Islet of Langerhans (tissue), 1 donor: ENCODE data around the gene RTF1.
"Not testable (repeated sequence)": the region's sequence is repeated elsewhere in the genome, so short reads cannot be mapped to it uniquely, and the experiment has no call there.

Experiments used
- FAIRE-seq: peaks from one replicate; lab custom pipeline; 2011; peaks lifted over from hg19 to GRCh38; lab: Jason Lieb, UNC

RTF1 gene

DNA sequence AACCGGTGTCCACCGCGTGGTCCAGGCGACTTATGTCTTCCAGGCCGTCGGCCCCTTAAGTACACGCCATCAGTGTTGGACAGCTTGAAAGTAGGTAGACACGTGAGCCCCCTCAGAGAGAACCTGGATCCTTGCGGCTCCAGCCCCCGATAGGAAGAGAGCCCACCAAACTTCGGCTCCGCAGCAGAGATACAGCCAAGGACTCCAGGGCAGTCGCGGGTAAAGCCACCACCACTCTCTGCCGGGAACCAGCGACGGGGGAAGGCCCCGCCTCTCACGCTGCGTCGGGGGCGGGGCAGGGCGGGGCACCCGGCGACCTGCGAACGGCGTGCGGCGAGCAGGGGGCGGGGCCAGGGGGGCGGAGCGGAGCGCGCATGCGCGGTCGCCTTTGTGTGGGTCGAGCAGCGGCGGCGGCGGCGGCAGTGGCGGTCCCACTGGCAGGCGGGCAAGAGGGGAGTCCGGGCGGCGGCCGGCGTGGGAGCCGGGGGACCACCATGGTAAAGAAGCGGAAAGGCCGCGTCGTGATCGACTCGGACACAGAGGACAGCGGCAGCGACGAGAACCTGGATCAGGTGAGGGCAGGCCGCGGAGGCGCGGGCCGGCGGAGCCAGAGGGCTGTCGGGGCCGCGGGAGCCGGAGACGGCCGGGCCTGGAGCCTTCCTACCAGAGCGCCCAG is at the start of gene RTF1:
Gene RTF1 (plus strand): TSS at position 354 of the 676 bp plus-strand sequence. CDS start 21 bp downstream, at position 375.
- no peak for FAIRE-seq

DNA sequence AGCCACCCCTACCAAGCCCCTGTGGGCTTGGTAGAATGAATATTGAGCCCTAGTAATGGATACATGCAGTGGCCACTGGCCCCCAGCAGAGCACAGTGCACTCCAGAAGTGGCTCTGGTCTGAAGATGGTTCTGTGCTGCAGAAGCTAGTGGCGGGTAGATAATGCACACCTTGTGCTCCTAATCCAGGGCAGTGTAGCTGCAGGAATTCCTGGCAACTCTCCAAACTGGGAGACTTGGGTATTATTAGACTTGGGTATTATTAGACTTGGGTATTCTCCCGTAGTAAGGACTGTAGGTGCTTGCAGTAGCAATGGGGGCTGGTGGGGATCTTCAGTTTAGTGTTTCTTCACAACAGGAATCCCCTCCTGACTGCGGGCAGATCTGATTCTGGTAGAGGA is 49.5 kb upstream of the RTF1 start:
- no peak for FAIRE-seq

DNA sequence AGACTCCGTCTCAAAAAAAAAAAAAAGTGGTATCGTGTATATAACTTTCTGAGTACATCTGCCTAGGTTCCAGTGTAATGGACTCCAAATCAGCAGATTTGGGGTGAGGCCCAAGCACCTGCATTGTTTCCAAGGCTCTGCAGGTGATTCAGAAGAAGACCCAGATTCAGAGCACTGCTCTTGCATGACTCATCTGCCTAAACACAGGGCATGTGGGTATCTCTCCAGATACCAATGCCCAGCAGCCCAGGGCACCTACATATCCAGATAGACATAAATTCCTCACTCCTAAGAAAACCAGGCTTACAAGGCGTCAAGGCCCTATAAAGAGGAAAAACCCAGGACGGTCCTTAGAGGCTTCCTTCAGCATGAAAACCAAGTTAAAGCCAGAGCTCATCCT is 38.9 kb upstream of the RTF1 start:
- FAIRE-seq: no peak

DNA sequence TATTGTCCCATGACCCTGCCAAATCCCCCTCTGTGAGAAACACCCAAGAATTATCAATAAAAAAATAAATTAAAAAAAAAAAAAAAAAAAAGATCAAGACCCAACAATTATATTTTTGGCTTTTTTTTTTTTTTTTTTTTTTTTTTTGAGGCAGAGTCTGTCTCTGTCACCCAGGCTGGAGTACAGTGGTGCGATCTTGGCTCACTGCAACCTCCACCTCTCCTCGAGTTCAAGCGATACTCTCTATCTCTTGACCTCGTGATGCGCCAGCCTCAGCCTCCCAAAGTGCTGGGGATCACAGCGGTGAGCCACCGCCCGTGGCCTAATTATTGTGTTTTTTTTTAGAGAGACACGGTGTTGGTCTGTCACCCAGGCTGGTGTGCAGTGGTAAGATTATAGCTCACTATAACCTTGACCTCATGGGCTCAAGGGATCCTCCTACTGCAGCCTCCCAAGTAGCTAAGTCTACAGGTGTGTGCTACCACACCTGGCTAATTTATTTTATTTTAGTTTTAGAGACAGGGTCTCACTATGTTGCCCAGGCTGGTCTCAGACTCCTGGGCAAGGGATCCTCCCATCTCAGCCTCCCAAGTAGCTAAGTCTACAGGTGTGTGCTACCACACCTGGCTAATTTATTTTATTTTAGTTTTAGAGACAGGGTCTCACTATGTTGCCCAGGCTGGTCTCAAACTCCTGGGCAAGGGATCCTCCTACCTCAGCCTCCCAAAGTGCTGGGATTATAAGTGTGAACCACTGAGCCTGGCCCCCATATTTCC is 32.7 kb upstream of the RTF1 start:
- not testable (repeated sequence) for FAIRE-seq

DNA sequence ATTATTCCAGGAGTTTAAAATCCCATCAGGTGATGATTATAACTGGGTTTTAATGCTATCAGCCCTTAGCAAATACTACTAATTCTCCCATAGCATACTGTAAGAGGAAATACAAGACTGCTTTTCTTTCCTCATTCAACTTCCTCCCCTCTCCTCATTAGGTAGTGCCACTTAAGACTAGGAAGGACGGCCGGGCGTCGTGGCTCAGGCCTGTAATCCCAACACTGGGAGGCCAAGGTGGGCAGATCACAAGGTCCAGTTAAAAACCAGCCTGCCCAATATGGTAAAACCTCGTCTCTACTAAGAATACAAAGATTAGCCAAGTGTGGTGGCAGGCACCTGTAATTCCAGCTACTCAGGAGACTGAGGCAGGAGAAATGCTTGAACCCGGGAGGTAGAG is 29.2 kb upstream of the RTF1 start:
- no peak for FAIRE-seq

DNA sequence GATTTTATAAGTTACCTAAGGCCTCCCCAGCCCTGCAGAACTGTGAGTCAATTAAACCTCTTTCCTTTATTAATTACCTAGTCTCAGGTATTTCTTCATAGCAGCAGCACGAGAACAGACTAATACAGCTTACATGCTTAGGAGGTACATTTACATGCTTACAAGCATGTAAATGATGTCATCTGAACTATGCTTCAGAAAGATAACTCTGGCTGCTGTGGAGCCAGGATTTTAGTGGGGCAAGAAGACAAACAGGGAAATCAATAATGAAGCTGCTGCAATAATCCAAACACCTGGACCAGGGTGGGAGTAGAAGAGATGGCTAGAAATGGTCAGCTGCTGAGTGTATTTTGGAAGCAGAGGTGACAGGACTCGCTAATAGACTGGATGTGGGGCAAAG is 24.2 kb upstream of the RTF1 start:
- FAIRE-seq: no peak

DNA sequence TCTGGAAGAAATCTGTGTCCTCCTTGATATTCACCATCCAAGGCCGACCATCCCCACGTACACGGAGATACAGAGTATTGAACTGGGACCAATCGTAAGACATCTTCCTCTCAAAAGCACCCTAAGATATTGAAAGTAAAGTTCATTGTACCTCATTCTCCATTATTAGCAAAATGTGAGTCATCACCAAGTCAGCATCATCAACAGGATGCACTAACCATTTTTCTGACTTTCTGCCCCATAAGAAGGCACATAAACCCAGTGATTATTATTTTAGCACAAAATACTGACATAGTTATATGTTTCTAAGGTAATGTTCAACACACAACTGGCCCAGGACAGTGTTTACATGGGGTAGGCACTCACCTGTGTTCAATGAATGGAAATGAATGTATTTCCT is 22.0 kb upstream of the RTF1 start:
- FAIRE-seq: no peak

DNA sequence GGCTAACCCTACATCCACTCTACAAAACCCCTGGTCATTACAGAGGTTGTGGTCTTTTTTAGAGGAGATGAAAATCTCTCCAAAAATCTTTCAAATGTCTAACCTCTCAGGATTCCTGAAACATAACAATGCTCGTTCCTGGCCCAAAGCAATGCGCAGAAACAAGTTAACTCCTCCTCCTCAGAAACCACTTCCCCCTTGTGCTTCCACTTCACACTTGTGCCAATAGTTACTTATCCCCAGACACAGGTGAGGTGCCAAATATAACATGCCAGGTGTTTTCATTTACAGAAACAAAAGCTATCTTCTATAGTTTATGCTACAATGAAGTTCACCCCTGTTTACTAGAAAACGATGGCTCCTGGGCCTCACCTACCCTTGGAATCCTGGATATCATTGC is 20.8 kb upstream of the RTF1 start:
- no peak for FAIRE-seq

DNA sequence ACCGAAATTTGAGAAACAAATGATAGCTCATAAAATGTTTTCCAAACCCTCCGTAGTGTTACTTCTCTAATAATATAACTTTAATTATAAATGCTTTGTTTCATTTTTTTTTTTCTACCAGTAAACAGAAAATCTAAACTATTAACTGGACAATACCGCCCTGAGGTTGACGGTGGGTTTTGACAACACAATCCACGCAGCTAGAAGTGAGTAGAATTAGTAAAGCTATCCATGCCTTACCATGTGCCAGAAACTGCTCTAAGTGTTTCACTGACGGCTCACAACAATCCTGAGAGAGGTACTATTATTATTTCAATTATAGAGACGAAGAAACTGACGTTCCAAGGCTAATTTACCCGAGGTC is 15.0 kb upstream of the RTF1 start:
- no peak for FAIRE-seq

DNA sequence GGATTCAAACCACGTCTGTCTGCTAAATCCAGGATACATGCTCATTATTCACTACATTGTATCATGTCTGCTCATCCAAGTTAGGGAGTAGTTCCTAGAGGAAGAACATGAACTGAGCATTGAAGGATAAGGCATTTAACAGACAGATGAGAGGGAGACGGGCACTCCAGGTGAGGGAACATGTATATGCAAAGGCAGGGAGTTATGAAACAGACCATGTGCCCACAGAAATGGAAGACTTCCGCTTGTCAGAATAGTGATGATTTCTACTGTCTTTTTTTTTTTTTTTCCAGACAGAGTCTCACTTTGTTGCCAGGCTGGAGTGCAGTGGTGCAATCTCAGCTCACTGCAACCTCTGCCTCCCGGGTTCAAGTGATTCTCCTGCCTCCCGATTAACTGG is 9.6 kb upstream of the RTF1 start:
- no peak for FAIRE-seq

DNA sequence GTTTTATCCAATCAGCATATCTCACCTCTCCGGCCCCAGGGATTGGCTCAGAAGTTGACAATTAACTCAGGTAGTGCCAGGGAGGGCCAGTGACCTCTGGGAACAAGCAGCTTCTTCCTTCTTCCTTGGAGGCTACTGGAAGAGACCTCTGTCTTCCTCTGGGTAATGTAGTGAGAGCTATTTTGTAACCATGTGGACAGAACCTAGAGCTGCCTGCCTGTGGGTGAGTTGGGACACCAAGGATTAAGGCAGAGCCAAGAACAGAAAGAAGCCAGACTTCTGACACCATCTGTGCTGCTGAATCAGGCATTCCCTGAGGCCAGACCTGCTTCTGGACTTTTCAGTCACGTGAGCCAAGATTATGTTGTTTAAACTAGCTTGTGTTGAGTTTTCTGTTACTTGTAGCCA is 8.7 kb upstream of the RTF1 start:
- FAIRE-seq: no peak

DNA sequence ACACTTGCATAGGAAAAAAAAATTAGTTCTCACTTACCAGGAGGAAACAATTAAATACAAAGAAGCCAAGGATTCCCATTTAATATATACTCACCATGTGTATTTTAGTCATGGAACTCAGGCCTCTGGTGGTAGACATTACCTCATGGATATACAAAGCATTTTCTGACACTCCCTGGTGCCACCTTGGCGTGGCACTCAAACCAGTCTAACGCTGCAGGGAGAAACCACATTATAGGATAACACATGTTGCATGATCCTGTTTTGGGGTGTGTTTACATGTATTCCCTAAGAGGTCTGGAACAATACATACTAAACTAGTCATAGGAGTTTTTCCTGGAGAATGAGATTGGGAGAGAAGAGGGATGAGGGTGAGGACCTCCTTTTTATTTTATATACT is 5.9 kb upstream of the RTF1 start:
- FAIRE-seq: no peak

DNA sequence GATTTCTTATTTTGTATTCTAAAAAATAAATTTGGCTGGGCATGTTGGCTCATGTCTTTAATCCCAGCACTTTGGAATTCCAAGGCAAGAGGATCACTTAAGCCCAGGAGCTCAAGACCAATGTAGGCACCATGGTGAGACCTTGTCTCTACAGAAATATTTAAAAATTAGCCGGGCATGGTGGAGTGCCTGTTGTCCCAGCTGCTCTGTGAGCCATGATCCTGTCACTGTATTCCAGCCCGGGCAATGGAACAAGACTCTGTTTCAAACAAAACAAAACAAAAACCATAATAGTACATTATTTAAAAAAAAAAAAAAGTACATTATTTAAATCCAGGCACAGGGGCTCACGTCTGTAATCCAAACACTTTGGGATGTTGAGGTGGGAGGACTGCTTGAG is 5.5 kb upstream of the RTF1 start:
- no peak for FAIRE-seq

DNA sequence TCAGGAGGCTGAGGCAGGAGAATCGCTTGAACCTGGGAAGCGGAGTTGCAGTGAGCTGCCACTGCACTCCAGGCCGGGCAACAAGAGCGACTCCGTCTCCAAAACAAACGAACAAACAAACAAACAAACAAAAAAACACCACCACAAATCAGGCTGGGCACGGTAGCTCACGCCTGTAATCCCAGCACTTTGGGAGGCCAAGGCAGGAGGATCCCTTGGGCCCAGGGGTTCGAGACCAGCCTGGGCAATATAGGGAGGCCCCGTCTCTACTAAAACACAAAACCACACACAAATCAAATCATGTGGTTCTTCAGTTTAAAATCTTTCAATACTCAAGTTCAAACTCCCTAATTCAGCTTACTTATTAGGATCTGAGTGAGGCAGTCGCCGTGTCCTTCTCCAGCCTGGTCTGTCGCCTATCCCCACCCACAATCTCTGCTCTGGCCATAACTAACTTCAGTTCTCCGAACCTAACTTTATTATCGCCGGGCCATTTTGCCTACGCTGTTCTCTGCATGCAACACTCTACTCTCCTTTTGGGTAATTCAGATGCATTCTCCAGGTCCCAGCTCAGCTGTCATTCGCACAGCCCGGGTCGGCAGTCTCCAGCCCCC is 660 bp upstream of the RTF1 start:
- FAIRE-seq: no peak

DNA sequence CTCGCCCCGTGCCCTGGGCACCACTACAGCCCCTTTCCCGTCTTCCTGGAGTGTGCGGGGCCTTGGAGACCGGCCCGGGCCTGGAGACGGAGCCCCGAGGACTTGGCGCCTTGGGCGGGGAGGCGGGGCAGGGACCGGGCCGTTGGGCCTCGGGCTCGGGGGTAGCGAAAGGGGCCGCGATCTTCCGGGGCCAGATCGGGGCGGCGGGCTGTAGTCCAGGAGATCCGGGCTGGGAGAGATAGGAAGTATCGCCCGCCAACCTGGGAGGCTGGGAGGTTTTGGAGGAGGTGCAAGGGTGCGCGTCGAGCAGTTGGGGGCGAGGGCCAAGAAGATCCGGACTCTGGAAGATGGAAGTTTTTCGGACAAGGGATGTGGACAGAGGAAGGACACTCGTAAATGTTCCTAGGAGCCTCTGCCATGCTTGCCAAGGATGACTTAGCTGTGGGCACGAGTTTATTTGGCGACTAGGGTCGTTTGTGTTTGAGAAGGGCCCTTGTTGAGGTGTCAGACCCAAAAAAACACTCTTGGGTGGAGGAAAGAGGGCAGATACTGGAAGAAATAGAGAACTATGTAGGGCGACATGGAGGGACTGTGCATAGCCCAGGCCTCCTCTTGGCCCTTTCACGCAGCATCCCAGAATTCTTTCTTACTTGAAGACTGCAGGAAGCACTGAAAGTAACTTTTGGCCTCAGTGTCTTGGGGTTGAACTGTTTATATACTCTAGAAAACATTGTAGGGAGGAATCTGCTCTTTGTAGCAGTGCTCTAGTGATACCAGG is 712 bp downstream of the RTF1 start:
- no peak for FAIRE-seq

DNA sequence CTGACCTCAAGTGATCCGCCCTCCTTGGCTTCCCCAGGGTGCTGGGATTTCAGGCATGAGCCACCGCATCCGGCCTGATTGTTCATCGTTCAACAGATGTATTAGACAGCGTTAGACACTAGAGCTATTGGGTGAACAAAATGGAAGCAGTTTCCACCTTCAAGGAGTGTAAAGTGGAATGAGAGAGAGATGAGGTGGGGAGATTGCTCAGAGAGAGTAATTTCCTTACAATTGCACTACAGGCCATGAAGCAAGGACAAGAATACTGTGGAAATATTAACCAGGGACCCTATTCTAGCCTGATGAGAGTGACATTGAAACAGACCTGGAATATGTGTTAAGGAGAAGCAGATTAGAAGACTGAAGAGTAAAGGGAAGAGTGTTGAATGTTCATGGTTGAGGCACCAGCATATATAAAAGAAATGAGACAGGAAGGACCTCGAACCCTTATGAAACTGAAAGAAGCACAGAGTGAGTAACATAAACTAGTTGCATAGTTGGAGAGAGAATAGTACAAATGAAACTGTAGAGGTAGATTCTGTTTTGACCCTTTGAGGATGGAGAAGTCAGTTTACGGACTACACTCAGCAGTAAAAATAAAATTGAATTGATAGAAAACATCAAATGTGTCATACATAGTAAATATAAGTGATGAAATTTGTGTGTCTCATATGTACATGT is 7.2 kb downstream of the RTF1 start:
- no peak for FAIRE-seq

DNA sequence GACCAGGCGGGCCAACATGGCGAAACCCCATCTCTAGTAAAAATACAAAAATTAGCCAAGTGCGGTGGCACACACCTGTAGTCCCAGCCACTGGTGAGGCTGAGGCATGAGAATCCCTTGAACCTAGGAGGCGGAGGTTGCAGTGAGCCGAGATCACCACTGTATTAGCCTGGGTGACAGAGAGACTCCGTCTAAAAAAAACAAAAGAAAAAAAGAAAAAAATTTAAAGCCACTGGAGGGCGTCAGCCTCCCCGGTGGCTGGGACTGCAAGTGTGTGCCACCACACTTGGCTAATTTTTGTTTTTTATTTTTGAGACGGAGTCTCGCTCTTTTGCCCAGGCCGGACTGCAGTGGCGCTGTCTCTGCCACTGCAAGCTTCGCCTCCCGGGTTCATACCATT is 7.9 kb downstream of the RTF1 start:
- FAIRE-seq: no peak

DNA sequence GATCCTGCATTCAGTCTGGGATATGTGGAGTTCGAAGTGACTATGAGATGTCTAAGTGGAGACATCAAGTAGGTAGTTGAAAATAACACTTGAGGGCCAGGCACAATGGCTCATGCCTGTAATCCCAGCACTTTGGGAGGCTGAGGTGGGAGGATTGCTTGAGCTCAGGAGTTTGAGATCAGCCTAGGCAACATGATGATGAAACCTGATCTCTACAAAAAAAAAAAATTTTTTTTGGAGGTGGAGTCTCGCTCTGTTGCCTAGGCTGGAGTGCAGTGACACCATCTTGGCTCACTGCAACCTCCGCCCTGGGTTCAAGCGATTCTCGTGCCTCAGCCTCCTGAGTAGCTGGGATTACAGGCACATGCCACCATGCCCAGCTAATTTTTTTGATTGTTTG is 9.0 kb downstream of the RTF1 start:
- not testable (repeated sequence) for FAIRE-seq

DNA sequence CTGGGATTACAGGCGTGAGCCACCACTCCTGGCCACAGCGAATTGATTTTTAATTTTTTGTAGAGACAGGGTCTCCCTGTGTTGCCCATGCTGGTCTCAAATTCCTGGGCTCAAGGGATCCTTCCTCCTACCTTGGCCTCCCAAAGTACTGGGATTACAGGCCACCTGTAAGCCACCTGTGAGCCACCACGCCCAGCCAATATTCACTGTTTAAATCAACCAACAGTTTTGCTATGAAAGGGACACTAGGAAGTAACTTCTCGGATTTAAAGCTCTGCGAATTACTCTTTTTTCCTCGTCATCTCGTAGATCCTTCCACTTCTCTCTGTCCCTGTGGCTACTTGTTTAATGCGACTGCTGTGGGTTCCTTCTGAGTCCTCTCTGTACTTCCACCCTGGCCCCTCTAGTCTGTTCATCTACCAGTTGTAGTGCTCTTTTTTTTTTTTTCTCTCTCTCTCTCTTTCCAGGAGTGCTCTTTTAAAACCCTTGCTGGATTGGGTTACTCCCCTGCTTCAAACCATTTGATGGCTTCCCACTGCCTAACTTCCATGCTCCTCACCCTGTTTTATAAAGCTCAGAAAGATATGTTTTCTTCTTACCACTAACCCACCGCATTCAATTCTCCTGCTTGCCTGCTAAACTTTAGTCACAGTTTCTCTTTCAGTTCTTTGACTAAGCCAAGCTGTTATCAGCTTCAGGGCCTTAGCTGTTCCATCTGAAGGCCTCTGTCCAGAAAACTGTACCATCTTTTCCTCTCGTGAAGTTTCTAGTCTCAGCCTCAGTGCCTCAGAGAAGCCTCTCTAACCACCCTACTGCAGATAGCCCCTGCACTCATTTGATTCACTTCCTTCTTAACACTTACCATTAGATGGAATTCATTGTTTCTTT is 12.4 kb downstream of the RTF1 start:
- no peak for FAIRE-seq

DNA sequence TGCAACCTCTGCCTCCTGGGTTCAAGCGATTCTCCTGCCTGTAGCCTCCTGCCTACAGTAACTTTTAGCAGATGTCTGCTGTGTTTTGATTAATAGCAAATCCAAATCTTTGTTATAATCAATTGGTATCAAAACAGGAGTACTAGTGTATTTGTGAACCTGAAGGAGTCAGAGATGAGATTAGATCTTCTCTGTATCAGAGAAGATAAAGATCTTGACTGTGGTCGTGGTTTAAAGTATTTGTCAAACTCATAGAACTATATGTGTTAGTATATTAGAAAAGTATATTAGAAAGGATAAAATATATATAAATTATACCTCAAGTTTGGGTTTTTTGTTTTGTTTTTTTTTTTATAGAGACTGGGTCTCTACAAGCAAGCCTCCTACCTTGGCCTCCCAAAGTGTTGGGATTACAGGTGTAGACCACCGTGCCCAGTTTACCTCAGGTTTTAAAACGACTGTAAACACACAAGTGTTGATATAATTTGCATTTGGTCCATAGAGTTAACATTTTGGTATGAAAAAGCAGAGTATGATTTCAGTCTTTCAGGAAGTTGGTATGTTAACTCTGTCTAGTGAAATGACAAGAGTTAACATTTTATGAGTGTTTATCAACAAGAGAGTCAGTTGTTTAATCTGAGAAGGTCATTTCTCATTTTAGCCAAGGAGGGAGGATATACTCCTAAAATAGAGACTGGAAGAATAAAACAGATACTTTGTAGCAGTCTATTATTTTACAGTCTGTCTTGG is 18.3 kb downstream of the RTF1 start:
- no peak for FAIRE-seq

DNA sequence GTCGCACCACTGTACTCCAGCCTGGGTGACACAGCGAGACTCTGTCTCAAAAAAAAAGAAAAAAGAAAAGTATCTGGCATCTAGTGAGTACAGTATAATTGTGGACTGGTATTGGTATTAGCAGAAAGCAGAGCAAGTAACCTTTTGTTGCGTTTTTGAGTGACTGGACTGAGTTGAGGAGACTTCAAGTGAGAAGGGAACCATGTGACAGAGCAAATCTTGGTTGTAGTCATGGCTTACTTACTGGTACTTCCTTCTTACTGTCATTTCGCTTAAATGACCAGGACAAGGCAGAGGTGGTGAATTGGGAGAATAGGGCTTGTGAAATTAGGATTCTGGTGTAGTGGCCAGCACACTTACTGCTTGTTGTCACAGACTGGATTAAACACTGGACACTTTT is 20.6 kb downstream of the RTF1 start:
- no peak for FAIRE-seq
